Measurements from ENCODE around the gene KRTAP3-1. TPM values are rescaled to one million over a fixed set of nuclear protein-coding genes. Genes with fewer than 3 reads are reported as not detected.
"Not testable (repeated sequence)": the region's sequence is repeated elsewhere in the genome, so short reads cannot be mapped to it uniquely, and the experiment has no call there.

Gene KRTAP3-1
- not detected for total RNA-seq
- long read RNA-seq = 0 reads

DNA sequence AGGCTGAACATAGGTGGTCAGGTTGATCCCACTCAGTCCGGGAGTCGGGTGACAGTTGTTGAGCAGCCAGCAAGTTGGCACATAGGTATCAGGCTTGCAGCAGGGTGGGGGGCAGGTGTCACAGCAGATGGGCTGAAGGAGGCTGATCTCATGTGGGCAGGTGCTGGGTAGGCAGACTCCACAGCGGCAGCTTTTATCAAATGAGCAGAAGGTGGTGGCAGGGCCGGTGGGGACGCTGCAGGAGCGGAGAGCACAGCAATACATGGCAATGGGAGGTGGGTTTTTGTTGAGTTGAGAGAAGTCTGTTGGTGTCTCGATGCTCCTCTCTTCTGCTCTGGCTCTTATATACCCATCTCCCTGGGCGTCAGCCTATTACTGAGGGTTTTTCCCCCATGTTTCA, at the start of gene KRTAP3-1:
Gene KRTAP3-1 (minus strand): TSS at position 318 of the 400 bp plus-strand sequence. CDS start 54 bp downstream, at position 264.
- ATAC-seq (no peak), DNase-seq (no peak)
- intact Hi-C loops (cut with DNase I, micrococcal nuclease) = no loop called here

DNA sequence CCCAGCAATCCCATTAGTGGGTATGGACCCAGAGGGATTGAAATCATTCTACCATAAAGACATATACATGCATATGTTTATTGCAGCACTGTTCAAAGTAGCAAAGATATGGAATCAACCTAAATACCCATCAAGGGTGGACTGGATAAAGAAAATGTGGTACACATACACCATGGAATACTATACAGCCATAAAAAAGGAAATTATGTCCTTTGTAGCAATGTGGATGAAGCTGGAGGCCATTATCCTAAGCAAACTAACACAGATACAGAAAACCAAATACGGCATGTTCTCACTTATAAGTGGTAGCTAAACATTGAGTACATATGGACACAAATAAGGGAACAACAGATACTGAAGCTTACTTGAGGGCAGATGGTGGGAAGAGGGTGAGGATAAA, 48.6 kb upstream of the KRTAP3-1 start:
- ATAC-seq (no peak), DNase-seq (no peak)
- intact Hi-C loops (cut with DNase I, micrococcal nuclease) = no loop called here

DNA sequence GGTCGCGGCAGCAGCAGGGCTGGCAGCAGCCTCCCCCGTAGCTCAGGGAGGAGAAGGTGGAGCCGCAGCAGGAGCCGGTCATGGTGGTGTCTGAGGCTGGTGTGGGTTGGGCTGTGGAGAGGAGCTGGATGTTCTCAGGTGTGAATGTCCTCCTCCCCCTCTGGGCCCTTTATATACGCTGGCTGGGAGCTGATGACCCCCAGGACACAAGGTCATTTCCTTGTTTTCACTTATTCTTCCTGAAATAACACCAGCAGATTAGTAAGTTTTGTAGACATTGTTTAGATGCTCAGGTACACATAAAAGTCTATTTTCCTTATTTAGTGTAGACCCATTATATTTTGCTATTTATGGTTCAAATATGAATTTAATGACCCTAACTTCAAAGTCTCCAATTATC, 46.2 kb upstream of the KRTAP3-1 start, which contains the start of gene KRTAP2-2:
Gene KRTAP2-2 (minus strand): TSS at position 101 of the 400 bp plus-strand sequence. CDS start 19 bp downstream, at position 82.
- DNase-seq; intact Hi-C loops (cut with DNase I, micrococcal nuclease); ATAC-seq: not testable (repeated sequence)

DNA sequence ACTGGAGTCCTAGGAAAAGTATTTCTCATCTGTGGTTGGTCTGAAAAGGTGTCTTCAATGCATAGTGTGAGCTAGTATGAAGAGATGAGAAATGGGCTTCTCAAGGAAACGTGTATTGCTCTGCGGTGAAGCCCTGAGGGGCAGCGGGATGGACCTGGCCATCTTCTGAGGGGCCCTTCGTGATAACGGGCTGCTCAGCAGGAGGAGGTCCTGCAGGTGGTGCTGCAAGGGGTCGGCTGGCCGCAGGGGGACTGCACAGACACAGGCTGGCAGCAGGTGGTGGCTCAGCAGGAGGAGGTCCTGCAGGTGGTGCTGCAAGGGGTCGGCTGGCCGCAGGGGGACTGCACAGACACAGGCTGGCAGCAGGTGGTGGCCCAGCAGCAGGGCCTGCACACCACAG, 45.6 kb upstream of the KRTAP3-1 start:
- intact Hi-C loops (cut with DNase I, micrococcal nuclease); ATAC-seq; DNase-seq: not testable (repeated sequence)

DNA sequence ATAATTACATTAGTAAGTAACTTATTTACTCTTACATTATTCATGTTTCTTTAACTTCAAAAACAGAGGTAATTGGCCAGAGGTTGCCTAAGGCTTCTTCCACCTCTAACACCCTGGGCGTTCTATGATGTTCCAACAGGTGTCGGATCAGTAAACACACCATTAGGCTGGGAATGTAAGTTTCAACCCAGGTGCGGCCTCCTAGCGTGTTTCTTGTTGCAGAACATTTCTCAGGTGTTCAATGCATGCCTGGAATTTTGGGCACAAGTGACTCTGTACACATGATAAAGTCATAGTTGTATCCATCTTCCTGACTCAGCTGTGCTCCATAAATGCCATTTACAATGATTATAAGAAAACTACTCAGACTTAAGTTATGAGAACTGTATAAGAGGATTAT, 45.1 kb upstream of the KRTAP3-1 start:
- ATAC-seq (no peak), DNase-seq (no peak)
- intact Hi-C loops (cut with DNase I, micrococcal nuclease) = no loop called here

DNA sequence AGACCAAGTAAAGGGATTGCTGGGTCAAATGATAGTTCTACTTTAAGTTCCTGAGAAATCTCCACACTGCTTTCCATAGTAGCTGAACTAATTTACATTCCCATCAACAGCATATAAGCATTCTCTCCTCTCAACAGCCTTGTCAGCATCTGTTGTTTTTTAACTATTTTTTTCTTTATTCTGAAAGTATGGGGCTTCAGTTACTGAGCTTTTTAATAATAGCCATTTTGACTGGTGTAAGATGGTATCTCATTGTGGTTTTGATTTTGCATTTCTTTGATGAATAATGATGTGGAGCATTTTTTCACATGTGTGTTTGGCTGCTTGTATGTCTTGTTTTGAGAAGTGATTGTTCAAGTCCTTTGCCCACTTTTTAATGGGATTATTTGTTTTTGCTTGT, 43.6 kb upstream of the KRTAP3-1 start:
- ATAC-seq (no peak), DNase-seq (no peak)
- intact Hi-C loops (cut with DNase I, micrococcal nuclease) = no loop called here

DNA sequence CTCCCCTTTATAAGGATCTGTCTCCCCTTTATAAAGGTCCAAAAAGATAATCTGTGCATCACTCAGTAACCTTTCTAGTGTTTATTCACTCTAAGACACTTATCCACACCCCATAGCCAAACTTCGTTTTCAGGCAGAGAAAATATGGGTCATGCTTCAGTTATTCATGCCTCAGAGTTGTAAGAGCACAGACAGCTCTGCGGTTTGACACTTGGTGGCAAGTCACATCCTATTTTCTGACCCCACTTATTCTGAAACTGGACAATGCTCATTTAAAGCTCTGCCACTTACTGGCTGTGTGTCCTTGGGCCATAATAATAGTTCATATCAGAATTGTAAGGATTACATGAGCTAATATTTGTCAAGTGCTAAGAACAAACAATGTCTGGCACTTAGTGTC, 40.2 kb upstream of the KRTAP3-1 start:
- intact Hi-C loops (cut with DNase I, micrococcal nuclease) = no loop called here
- DNase-seq = no peak
- ATAC-seq = no peak

DNA sequence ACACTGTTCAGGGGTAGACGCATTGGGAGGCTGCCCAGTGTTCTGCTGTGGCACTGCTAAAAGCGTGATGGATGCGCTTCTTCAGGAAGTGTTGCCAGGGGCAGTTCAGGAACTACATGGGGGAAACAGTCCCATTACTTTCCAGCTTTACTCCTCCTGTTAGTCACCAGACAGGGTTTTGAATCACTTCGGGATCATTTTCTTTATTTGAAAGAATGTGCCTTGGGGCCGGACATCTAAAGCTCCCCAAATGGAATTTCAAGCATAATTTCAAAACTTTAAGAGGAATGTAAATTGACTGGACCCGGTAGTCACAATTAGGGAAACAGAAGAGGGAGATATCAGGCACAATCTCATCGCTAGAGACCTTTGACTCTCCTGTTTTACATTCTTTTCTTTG, 39.5 kb upstream of the KRTAP3-1 start:
- DNase-seq (no peak), ATAC-seq (no peak)
- intact Hi-C loops (cut with DNase I, micrococcal nuclease) = no loop called here

DNA sequence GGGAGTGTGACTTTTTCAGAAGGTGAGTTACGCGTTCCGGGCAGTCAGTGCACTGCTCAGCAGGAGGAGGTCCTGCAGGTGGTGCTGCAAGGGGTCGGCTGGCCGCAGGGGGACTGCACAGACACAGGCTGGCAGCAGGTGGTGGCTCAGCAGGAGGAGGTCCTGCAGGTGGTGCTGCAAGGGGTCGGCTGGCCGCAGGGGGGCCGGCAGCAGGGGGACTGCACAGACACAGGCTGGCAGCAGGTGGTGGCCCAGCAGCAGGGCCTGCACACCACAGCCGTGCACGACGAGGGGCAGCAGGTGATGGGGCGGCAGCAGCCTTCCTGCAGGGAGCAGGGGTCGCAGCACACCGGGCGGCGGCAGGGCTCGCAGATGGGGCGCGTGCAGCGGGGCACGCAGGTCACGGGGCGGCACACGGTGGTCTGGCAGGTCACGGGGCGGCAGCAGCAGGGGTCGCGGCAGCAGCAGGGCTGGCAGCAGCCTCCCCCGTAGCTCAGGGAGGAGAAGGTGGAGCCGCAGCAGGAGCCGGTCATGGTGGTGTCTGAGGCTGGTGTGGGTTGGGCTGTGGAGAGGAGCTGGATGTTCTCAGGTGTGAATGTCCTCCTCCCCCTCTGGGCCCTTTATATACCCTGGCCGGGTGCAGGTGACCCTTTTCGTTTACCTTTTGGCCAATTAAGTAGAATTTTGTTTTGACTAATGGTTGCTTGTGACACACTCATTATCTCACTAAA, 38.0 kb upstream of the KRTAP3-1 start, which contains the start of gene KRTAP2-1:
Gene KRTAP2-1 (minus strand): TSS at position 582 of the 731 bp plus-strand sequence. CDS start 49 bp downstream, at position 533.
- intact Hi-C loops (cut with DNase I, micrococcal nuclease); ATAC-seq; DNase-seq: not testable (repeated sequence)

DNA sequence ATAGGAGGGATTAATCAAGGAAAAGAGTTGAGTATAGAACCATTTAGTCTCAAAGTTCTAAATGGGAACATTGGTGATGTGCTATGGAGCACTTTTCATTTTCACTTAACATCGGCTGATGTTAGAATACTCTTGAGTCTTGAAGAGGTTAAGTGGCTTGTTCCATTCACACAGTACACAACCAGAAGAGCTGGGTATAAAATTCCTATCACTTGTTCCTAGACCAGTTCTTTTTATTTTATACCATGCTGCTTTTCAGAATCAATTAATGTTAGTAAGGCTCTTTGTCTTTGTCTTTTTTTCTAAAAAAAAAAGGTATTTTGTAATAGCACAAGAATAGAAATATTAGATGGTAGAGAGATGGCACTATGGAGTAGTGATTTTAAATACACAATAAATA, 34.0 kb upstream of the KRTAP3-1 start:
- no peak for DNase-seq
- intact Hi-C loops (cut with DNase I, micrococcal nuclease) = no loop called here
- ATAC-seq = no peak

DNA sequence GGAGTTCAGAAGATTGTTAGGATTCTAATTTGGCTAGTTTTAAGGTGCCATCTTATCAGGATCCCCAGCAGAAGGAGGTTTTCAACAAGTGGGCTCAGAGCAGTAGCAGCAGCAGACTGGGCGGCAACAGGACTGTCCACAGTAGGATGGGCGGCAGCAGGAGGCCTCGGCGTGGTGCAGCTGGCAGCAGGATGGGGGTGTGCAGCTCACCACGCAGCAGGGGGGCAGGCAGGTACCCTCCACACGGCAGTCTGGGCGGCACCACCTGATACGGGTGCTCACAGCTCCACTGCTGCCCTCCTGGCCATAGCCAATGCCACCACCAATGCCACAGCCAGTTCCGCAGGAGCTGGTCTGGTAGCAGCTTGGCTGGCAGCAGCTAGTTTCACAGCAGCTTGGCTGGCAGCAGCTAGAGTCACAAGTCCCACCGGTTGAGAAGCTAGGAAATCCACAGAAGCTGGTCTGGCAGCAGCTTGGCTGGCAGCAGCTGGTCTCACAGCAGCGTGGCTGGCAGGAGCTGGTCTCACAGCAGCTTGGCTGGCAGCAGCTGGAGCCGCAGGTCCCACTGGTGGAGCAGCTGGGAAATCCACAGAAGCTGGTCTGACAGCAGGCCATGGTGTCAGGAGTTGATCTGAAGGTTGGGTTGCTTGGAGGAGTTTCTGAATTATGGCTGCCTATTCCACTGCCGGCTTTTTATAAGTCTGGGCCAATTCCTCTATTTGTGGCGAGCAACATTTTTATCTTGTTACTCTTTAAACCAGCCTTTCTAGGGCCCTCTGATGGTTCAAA, 32.0 kb upstream of the KRTAP3-1 start, which contains the start of gene KRTAP1-1:
Gene KRTAP1-1 (minus strand): TSS at position 668 of the 789 bp plus-strand sequence. CDS start 53 bp downstream, at position 615.
- ATAC-seq; intact Hi-C loops (cut with DNase I, micrococcal nuclease); DNase-seq: not testable (repeated sequence)

DNA sequence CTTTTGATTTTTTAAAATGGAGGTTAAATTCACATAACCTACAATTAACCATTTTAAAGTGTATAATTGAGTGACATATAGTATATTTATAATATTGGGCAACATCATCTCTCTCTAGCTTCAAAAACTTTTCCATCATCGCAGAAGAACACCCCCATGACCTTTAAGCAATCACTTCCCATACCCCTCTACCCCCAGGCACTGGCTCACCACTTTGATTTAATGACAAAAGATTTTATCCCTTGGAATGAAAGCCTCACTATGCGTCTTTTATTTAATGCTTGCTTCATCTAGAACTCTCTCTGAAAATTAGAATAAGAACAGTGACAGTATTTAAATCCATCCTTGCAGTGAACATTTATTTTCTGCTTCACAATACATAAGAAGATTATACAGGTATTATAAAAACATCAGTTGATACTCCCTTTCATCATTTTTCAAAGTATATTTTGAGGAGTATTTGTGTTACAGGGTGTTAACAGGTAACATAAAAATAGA, 29.0 kb upstream of the KRTAP3-1 start:
- no peak for DNase-seq
- ATAC-seq = no peak
- intact Hi-C loops (cut with DNase I, micrococcal nuclease) = no loop called here

DNA sequence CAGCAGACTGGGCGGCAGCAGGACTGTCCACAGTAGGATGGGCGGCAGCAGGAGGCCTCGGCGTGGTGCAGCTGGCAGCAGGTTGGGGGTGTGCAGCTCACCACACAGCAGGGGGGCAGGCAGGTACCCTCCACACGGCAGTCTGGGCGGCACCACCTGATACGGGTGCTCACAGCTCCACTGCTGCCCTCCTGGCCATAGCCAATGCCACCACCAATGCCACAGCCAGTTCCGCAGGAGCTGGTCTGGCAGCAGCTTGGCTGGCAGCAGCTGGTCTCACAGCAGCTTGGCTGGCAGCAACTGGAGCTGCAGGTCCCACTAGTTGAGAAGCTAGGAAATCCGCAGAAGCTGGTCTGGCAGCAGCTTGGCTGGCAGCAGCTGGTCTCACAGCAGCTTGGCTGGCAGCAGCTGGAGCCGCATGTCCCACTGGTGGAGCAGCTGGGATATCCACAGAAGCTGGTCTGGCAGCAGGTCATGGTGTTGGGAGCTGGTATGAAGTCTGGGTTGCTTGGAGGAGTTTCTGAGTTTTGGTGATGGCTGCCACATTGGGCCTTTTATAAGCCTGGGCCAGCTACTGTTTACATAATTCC, 25.5 kb upstream of the KRTAP3-1 start, which contains the start of gene KRTAP1-3:
Gene KRTAP1-3 (minus strand): TSS at position 529 of the 590 bp plus-strand sequence. CDS start 53 bp downstream, at position 476.
- ATAC-seq; DNase-seq; intact Hi-C loops (cut with DNase I, micrococcal nuclease): not testable (repeated sequence)

DNA sequence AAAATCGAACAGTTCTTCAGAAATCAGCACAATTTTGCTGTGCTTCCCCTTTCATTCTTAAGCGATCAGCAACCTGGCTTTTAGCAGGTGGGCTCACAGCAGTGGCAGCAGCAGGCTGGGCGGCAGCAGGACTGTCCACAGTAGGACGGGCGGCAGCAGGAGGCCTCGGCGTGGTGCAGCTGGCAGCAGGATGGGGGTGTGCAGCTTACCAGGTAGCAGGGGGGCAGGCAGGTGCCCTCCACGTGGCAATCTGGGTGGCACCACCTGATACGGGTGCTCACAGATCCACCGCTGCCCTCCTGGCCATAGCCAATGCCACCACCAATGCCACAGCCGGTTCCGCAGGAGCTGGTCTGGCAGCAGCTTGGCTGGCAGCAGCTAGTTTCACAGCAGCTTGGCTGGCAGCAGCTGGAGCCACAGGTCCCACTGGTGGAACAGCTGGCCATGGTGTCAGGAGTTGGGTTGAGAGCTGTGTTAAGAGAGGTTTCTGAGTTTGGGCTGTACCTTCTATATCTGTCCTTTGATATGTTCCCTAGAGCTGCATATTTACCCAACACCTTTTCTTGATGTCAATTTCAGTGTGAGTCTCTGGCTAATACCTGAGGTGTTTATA, 20.8 kb upstream of the KRTAP3-1 start, which contains the start of gene KRTAP1-4:
Gene KRTAP1-4 (minus strand): TSS at position 563 of the 613 bp plus-strand sequence. CDS start 117 bp downstream, at position 446.
- ATAC-seq (no peak), DNase-seq (no peak)
- intact Hi-C loops (cut with DNase I, micrococcal nuclease) = no loop called here

DNA sequence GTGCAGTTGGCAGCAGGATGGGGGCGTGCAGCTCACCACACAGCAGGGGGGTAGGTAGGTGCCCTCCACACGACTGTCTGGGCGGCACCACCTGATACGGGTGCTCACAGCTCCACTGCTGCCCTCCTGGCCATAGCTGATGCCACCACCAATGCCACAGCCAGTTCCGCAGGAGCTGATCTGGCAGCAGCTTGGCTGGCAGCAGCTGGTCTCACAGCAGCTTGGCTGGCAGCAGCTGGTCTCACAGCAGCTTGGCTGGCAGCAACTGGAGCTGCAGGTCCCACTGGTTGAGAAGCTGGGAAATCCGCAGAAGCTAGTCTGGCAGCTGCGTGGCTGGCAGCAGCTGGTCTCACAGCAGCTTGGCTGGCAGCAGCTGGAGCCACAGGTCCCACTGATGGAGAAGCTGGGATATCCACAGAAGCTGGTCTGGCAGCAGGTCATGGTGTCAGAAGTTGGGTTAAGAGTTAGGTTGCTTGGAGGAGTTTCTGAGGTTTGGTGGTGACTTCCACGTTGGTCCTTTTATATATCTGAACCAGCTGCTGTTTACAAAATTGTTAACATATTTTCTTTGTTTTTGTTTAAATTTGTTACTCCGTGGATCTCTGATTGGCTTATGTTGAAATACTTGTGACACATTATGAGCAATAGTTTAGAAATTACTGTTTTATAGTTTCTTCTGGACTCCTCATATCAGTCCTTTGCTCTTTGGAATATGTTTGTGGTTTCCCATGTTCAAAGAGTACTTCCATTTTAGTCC, 18.0 kb upstream of the KRTAP3-1 start, which contains the start of gene KRTAP1-5:
Gene KRTAP1-5 (minus strand): TSS at position 494 of the 757 bp plus-strand sequence. CDS start 53 bp downstream, at position 441.
- intact Hi-C loops (cut with DNase I, micrococcal nuclease) = no loop called here
- no peak for ATAC-seq
- DNase-seq = no peak

DNA sequence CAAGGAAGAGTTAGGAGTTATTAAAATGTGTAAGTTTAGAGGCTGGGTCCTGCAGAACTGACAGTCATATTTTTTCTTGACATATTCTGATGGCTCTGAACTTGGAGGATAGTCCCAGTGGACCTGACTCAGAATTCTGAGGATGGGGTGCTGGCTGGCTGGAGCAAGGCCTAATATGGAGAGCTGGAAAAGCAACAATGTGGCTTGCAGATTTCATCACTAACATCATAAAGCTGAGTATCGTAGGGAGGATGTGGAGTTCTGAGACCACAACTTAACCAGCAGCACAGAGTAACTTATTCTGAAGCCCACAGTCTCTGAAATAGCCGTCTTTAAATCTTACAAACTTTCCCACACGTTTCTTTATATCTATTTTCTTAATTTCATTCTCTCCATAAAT, 15.8 kb upstream of the KRTAP3-1 start:
- intact Hi-C loops (cut with DNase I, micrococcal nuclease) = no loop called here
- DNase-seq (no peak), ATAC-seq (no peak)

DNA sequence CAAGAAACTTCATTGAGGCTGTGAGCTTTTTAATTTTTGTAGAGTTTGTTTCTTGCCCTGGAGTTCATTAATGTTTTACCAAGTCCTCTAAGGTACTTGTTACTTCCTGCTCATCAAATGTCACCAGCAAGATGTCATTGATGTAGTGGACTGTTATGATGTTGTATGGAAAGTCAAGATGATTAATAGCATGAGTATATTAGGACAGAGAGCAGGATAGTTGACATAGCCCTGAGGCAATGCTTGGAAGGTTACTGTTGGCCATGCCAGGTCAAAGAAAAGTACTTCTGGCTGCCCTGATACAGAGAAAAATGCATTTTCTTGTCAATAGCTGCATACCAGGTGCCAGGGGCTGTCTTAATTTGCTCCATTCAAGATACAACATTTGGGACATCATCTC, 11.4 kb upstream of the KRTAP3-1 start:
- ATAC-seq (no peak), DNase-seq (no peak)
- intact Hi-C loops (cut with DNase I, micrococcal nuclease) = no loop called here

DNA sequence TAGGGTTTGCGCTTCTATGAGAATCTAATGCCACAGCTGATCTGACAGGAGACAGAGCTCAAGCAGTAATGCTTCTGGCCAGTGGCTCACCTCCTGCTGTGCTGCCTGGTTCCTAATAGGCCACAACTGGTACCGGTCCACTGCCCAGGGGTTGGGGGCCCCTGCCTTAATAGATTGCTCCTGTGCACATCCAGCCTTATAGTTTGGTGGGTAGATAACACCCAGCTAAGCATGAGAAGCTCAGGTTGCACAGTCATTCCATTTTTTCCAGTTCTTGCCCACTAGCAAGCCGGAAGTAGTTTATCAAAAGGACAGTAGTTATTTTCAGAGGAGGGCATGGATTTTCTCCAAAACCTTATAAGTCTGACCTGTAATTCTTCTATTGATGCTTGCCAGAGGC, 10.5 kb upstream of the KRTAP3-1 start:
- intact Hi-C loops (cut with DNase I, micrococcal nuclease) = no loop called here
- DNase-seq (no peak), ATAC-seq (no peak)

All from left colon (tissue), 2 donors.